GM21381 (cell line): ENCODE data around the gene AP2M1.
"Not testable (repeated sequence)": the region's sequence is repeated elsewhere in the genome, so short reads cannot be mapped to it uniquely, and the experiment has no call there.

Experiments
- ATAC-seq: cut with Tn5 transposase; IDR thresholded peaks from one replicate; pipeline ENCODE4 v1.9.1; 2021; ENCODE audit warnings: mild to moderate bottlenecking, moderate library complexity; ENCODE audit not compliant: unreplicated experiment

The AP2M1 gene

DNA sequence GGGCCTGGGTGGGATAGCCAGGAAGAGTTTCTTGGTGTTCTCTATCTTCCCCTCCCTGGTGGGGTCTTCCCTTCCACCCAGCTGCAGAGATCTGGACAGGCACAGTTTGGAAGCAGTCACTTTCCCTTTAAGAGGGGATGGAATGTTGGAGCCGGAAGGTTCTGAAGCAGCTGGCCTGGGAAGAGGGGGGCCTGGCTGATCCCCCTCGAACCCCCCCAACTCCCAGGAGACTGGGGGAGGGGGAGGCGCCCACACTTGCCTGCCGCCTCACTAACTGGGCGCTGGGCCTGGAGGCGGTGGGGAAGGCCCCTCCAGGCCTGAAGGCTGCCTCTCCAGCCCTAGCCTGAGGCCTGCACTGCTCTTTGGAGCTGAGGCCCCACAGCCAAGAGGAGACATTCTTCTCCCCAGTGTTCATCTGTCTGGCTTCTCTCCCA lies 18.1 kb upstream of the AP2M1 start:
- ATAC-seq: no peak

GRCh38 chr3:184157206-184157605 lies 17.4 kb upstream of the AP2M1 start:
- ATAC-seq: no peak

- no peak for ATAC-seq
Measured at GRCh38 chr3:184158404-184158803, 16.3 kb upstream of the AP2M1 start.

DNA sequence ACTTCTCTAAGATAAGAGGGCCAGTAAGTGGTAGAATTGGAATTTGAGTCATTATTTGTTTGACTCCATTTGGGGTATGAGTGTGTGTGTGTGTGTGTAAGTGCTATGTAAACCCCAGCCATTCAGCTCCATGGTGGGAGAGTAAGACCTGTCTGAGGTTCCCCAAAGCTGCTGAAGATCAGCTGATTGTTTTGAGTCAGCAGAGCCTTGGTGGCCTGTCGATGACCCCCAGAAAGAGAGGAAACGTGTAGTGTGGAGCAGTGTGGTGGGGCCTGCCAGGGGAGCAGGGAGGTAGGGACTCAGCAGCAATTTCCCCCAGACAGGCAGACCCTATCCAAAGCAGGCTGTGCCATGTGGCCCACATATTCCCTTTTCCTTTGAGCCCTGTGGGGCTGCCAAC lies 14.2 kb upstream of the AP2M1 start:
- ATAC-seq: no peak

DNA sequence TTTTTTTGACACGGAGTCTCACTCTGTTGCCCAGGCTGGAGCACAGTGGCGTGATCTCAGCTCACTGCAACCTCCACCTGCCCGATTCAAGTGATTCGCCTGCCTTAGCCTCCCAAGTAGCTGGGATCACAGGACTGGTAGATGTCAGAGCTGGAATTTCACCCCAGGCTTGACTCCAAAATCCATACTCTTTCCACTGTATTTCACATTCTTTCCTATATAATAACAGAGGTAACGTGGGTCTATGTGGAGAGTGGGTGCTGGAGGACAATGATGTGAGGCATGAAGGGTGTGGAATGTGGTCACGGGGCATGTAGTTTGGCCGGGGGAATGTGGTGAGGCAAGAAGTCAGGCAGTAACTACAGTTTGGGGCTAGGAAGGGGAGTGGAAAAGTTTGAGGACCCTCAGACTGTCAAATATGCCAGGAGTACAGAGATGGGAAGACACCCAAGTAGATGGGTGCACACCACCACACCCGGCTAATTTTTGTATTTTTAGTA lies 12.0 kb upstream of the AP2M1 start:
- not testable (repeated sequence) for ATAC-seq

- ATAC-seq: no peak
Measured at GRCh38 chr3:184164648-184165330, 9.9 kb upstream of the AP2M1 start.

- ATAC-seq: no peak
Measured at GRCh38 chr3:184165543-184165942, 9.1 kb upstream of the AP2M1 start.

GRCh38 chr3:184166671-184167070 lies 8.0 kb upstream of the AP2M1 start:
- no peak for ATAC-seq

- ATAC-seq: no peak
Measured at GRCh38 chr3:184167786-184168185, 6.9 kb upstream of the AP2M1 start.

- no peak for ATAC-seq
Measured at GRCh38 chr3:184168363-184169120, 6.1 kb upstream of the AP2M1 start.

- ATAC-seq: no peak
Measured at GRCh38 chr3:184169896-184170875, 4.5 kb upstream of the AP2M1 start.

DNA sequence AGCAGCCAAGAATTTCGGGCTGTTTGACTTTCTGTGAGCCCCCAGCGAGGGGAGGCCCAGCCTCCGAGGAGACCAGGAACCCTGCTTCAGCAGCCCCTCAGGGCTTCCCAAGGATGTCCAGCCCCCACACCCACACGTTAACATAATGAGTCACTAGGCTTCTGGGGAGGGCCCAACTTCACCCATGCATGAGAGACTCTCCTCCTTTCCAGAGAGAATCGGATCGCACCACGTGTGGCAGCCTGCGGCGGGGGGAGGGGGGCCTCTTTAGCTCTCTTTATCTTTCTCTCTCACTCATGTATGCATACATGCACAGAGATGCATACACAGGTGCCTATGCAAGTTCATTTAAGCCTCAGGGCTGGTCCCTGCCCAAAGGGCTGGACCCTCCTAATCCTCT lies 3.1 kb upstream of the AP2M1 start:
- no peak for ATAC-seq

DNA sequence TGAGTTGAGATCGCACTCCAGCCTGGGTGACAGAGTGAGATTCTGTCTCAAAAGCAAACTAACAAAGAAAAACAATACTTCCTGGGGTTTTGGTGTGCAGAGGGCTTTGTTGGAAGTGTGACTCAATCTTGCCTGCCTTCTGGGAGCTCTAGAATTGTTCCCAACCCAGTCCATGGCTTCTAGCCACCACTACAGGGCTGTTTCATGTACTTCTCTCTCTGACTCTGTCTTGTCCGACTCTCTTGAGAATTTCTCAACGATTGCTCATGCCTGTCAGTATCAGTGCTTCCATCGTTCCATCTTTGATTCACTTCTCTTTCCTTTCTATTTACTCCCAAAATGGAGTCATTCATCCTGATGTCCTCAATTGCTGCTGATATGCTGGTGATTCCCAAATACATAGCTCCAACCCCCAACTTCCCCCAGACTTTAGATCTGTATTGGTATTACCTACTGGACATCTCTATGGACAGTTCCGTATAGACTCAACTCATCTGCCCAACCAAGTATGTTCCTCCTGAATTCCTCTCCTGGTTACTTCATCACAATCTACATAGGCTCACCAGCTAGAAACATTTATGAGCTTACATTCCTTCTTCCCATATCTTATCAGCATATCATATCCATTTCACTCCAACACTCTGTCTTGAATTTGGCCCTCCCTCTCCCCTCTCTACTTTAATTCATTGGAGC lies 1.8 kb upstream of the AP2M1 start:
- ATAC-seq: no peak

DNA sequence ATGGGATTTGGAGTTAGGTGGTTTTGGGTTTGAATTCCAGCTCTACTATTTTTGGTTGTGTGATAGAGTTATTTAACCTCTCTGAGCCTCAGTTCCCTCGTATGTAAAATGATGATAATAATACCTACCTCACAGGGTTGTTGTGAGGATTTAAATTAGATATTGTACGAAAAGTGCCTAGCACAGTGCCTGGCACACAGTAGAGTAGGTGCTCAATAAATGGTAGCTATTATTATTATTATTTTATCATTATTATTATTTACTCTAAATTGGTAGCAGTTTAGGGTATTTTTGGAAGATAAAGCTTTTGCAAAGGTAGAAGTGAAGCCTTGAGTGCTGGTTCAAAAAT lies 1.3 kb upstream of the AP2M1 start:
- ATAC-seq: no peak

DNA sequence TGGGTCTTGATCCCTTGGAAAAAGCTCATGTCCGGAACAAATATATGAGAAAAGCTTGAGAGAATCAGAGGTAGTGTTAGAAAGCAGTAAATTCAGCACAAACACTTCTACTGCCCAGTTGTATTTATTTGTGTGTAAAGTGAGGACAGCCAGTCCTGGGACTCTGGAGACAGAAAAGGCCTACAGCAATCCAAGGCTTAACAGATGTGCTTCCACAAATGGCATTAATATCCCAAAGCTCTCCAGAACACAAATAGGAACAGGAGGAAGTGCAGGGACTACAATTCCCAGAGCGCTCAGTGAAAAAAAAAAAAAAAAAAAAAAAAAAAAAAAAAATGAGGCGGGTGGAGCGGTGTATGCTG lies 390 bp upstream of the AP2M1 start:
- peak; percentile 2 for ATAC-seq

DNA sequence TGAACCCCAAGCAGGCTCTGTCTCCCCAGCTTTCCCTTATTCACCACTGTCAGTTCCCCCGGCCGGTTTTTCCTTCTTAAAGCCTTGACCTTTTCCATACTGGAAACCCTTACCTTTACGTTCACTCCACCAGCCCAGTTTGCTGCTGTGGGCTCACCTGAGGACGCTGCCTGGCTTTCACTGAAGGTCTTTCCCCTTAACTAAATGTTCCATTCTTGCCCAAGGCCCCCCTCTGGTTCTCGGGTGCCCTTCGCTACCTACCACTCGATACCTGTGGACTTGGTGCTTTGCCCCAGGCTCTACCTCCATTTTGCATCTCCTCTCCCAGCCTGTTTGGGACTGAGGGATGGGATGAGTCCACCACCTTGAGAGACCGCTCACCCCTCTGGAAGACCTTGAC lies 851 bp downstream of the AP2M1 start:
- no peak for ATAC-seq

DNA sequence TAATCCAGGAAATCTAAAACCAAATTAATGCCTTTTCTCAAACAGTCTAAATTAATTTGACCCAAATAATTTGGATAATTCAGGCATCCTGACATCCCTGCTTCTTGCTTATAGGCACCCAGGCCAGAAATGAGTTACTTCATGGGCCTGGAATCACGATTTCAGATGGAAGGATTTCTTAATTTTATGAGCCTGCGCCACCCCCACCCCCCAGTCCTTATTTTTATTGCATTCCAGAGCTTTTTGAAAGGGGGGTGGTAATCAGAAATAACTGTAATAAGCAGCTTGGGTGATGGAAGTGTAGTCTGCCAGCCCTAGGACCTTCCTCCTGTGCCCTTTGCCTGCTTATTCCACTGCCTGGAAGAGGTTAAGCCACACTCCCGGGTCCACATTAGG lies 1.3 kb downstream of the AP2M1 start:
- ATAC-seq: no peak

- ATAC-seq: no peak
Measured at GRCh38 chr3:184176377-184177330, 2.0 kb downstream of the AP2M1 start.

DNA sequence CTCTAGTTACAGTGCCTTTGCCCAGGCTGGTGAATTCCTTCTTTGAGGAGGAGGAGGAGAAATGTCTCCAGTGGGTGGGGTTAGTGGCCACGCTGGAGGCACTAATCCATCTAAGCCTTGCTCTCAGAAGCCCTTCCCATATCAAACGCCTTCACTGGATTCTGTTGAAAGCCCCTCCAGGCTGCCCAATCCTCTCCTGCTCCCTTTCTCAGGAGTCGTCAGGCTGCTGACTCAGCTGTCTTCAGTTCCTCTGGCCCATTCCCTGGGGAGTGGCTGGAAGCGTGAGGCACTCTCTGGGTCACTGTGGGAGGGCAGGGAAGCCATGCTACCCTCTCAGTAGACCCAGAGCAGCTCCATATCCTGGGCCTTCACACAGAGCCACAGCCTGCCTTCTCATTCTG lies 2.7 kb downstream of the AP2M1 start:
- ATAC-seq: no peak
